HG02973 (cell line): ENCODE results near the gene OTOP1.
"Not testable (repeated sequence)": the region's sequence is repeated elsewhere in the genome, so short reads cannot be mapped to it uniquely, and the experiment has no call there.

Experiments used
- ATAC-seq: cut with Tn5 transposase; IDR thresholded peaks from one replicate; pipeline ENCODE4 v1.9.1; 2021; ENCODE audit warnings: moderate library complexity; ENCODE audit not compliant: unreplicated experiment

Gene OTOP1

DNA sequence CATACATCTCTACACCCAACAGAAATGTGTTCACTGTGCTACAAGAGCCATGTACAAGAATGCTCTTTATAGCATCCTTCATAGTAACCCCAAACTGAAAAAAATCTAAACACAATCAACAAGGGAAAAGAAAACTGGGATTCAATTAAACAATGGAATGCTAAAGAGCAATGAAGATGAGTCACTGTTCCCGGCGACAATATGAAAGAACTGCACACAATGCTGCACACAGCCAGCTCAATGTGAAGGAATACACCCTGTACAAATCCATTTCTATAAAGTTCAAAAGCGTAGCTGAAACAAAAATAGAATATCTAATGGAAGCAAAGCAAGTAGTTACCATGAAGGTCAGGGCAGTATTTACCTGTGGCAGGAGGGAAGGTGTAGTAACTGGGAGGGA is 12.8 kb upstream of the OTOP1 start:
- not testable (repeated sequence) for ATAC-seq

DNA sequence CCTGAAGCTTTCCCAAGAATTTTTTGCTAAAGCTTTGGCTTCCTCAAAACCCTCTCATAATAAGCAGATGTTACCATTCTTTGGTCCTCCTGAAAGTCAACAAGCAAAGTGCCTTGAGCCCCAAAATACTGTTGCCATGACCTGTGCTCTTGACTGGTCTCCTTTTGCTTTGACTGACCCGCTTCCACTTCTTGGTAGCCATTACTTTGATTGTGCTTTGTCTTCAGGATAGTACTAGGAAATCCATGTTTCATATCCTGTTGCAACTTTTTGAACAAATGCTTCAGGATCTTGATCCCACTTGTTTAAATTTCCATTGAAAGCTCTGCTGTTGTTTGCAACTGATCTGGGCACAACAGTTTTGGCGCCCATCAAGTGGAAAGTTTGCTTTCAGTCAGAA is 6.9 kb upstream of the OTOP1 start:
- no peak for ATAC-seq

GRCh38 chr4:4228356-4228668 is 1.6 kb upstream of the OTOP1 start:
- ATAC-seq, result no peak

GRCh38 chr4:4227510-4228355 is 1.0 kb upstream of the OTOP1 start:
- no peak for ATAC-seq

GRCh38 chr4:4225915-4226605 is 669 bp downstream of the OTOP1 start:
- ATAC-seq, result no peak

GRCh38 chr4:4217113-4217512 is 9.6 kb downstream of the OTOP1 start:
- no peak for ATAC-seq

DNA sequence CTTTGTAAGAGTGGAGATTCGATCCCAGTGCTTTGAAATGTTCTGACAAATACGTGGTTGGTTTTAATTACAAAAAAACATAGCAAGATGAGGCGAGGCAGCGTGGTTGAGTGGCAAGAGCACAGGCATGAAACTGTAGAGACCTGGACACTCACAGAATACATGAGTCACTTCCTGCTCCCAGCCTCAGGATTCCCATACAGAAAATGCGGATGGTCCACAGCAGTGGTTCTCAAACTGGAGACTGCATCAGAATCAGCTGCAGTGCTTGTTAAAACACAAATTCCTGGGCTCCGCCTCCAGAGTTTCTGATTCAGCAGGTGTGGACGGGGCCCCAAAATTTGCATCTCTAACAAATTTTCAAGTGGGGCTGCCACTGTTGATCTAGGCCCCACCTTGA is 10.1 kb downstream of the OTOP1 start:
- ATAC-seq, result no peak

DNA sequence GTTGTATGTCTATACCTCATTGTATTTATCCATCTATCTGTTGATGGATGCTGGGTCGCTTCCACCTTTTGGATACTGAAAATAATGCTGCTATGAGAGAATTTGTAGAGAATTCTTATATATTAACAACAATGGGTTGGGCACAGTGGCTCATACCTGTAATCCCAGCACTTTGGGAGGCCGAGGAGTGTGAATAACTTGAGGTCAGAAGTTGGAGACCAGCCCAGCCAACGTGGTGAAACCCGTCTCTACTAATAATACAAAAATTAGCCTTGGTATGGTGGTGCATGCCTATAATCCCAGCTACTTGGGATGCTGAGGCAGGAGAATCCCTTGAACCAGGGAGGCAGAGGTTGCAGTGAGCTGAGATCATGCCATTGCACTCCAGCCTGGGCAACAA is 13.1 kb downstream of the OTOP1 start:
- not testable (repeated sequence) for ATAC-seq

- no peak for ATAC-seq
These were observed 20.5 kb downstream of the OTOP1 start for GRCh38 chr4:4206204-4206603.

GRCh38 chr4:4204401-4204745 is 22.4 kb downstream of the OTOP1 start:
- ATAC-seq, result no peak

DNA sequence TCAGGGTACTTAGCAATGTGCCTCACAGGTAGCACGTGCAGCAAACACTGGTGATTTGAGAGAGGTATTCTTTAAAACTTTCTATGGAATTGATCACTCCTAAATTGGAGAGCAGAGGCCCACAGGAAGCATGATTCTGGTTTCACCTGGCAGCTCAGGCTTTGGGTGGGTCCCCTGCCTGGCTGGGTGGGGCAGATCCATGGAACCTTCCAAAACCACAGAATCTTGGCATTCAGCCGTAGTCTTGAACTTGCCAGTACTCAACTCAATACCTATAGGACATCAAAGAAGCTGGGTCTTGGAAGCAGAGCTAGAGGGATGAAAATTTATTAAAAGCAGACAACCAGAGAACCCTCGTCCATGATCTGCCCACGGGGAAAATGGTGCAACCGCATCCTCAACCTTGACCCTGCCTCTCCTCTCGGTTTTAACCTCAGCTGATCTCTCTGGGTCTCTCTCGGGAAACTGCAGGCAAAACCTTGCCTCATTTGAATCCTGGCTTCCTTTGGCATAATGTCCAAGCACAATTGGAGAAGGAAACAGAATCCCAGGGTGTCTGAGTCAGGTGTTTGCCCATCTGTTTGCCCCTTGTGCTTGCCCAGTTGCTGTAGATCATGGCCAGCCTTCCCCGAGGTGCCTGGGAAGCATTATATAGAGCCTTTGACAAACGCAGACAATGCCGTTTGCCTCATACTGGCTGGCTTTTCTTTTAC is 22.9 kb downstream of the OTOP1 start:
- ATAC-seq, result no peak

GRCh38 chr4:4202510-4202909 is 24.2 kb downstream of the OTOP1 start:
- ATAC-seq, result no peak

- no peak for ATAC-seq
These were observed 26.1 kb downstream of the OTOP1 start for GRCh38 chr4:4200624-4201023.

GRCh38 chr4:4195354-4195753 is 31.4 kb downstream of the OTOP1 start:
- no peak for ATAC-seq

DNA sequence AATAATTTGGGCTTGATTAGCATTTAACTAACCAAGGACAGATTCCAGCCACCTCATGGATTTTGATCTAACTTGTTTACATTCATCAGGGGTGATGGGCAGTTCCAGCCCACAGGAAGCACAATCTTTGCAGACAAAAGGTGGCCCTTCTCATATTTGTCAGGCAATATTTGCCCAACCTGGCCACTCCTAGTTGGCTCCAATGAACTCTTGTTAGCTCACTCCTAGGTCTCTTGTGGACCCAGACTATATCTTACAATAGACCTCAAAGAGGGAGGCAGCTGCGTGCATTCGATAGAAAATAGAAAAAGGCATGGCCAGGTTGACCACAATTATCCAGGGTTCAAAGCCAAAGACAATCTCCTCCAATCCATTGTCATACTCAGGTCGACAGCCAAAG is 38.2 kb downstream of the OTOP1 start:
- ATAC-seq, result not testable (repeated sequence)

GRCh38 chr4:4185528-4185927 is 41.2 kb downstream of the OTOP1 start:
- no peak for ATAC-seq

DNA sequence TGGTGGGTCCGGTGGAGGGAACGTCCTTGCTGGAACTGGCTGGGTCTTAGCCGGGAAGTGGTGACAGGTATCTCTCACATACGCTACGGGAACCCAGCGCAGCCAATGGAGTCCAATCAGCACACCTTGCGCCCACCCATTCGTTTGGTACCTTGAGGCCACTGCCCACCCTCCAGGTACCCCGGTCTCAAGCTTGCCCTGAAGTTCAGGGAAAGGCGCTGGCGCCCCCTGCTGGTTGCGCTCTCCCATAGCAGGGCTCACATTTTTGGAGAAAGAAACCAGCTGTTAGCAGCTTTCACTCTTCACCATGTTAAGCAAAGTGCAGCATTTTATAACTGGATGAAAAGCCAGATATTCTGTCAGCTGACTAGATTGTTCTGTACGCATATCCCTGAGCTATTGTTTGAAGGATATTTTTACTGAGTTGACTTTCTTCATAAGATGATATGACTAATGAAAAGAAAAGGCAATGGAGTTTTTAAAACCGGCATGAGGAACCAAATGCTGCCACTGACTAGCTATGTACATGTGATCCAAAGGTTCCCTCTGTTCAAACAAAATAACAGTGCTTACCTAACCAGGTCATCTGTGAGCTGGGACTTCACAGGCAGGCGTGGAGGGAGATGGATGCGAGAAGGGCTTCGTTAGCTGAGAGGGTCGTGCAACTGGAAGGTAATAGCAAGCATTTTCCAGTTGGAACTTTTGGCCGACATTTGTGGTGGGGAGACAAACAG is 43.7 kb downstream of the OTOP1 start:
- no peak for ATAC-seq

DNA sequence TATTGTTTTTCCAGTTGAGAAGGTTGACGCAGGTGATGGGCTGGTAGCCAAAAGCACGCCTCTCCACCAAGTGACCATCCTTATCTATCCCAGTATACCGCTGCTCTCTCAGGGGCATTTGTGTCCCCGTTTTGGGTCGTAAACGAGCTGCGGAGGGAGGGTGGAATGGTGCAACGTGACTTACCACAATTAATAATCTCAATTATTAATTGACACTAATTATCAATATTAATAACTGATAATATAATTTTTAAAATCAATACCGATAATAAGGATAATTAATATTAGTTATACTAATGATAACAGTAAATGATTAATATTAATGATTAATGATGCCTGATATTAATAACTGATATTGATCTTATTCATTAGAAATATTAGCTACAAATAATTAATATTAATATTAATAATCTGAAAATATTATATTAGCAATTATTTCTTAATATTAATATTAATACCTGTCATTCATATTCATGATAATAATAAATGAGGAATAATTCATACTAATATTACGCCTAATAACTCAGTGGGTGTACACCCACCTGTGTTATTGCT is 56.1 kb downstream of the OTOP1 start:
- no peak for ATAC-seq

DNA sequence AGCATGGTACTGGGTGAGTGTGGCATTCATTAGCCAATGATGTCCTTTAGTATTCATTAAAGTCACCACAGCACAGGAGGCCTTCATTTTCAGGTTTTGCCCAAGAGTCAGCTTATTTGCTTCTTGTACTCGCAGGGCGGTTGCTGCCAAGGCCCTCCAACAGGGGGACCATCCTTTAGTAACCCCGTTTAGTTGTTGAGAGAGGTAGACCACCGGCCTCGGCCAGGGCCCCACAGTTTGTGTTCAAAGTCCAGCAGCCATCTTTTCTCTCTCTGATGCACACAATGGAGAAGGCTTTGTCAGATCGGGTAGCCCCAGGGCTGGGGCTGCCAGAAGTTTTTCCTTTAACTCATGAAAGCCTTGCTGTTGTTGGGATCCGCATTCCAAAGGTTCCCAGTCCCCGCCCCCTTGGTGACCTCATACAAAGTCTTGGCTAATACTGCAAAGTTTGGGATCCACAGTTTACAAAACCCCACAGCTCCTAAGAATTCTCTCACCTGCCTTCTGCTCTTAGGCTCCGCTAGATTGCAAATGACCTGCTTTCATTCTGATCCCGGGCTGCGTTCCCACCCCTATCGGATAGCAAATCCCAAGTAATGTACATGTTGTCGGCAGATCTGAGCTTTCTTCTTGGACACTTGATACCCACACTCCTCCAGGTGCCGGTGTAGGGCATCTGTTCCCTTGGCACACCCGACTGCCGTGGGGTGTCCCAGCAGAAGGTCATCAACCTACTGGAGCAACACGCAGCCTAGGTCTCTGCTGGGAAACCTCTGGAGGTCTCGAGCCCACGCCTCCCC is 58.5 kb downstream of the OTOP1 start:
- ATAC-seq, result not testable (repeated sequence)

DNA sequence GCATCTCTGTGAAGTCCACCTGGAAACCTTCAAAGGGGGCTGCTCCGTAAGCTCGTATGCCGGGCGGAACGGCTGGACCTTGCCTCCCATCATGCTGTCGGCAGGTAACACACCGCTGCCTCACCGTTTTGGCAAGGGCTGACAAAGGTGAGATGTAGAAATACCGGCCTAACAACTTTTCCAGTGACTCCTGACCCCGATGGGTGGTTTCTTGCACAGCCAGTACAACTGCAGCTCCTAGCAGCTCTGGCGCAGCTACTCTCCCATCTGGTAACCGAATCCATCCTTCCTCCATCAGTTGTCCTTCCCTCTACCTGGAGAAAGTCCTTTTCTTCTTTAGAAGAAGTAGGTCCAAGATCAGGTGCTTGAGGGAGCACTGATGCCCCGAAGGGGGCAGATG is 59.7 kb downstream of the OTOP1 start:
- not testable (repeated sequence) for ATAC-seq
